GM12892 (cell line): Measurements from ENCODE around the gene SWSAP1.

Experiments
- POLR2A ChIP-seq: IDR thresholded peaks from 2 replicates; pipeline ENCODE4 v1.6.1; 2011; ENCODE audit warnings: low read depth, low read length, control low read depth
- POLR2AphosphoS5 ChIP-seq: IDR thresholded peaks from 2 replicates; pipeline ENCODE4 v1.6.1; 2011; ENCODE audit warnings: low read depth, low read length, control low read depth

- TF ChIP-seq POLR2AphosphoS5: no peak
- TF ChIP-seq POLR2A: no peak
These were observed 18.4 kb upstream of the SWSAP1 start for GRCh38 chr19:11356074-11356397.
